ENCODE results near the gene TMEM255B. TPM values are rescaled to one million over a fixed set of nuclear protein-coding genes. Genes with fewer than 3 reads are reported as not detected.

The TMEM255B gene
- total RNA-seq, 1 experiment from 2014 or later: 7.7 TPM

- Histone ChIP-seq H3K36me3 (ENCODE audit: control insufficient read depth in 1 of 2, insufficient read depth in 2 of 2, low read length in 2 of 2) (no peaks in the 10 kb centered on the region), H3K4me3 (replicated peaks in 1 of 2; ENCODE audit: low read depth in 1 of 2, low read length in 2 of 2) (no peak overlapping the region), H3K79me2 (ENCODE audit: insufficient read depth, low read length) (no peaks in the 10 kb centered on the region), H3K9me3 (ENCODE audit: control insufficient read depth in 1 of 2, insufficient read depth in 1 of 2, low read depth in 1 of 2, low read length in 2 of 2) (peaks cover 0 to 8% of the 10 kb centered on the region in 2 experiments; a peak in 1 of 4 replicates), H3K27me3 (ENCODE audit: insufficient read depth, low read length) (no peaks in the 10 kb centered on the region), H3K27ac (ENCODE audit: low read depth, low read length) (no peak overlapping the region), H3K4me1 (ENCODE audit: control insufficient read depth in 1 of 2, insufficient read depth in 2 of 2, low read length in 2 of 2) (no peaks in the 10 kb centered on the region), H3K9ac (ENCODE audit: low read length) (no peak overlapping the region), H3K4me2 (ENCODE audit: low read length) (no peak overlapping the region), H3K9me2 (ENCODE audit: insufficient read depth) (no peaks in the 10 kb centered on the region), H2AFZ (ENCODE audit: low read depth, low read length, poor library complexity, severe bottlenecking) (no peak overlapping the region), H4K20me1 (ENCODE audit: insufficient read depth) (no peaks in the 10 kb centered on the region)
- TF ChIP-seq RAD21 (IDR thresholded peaks at IDR 0.05; ENCODE audit: low read depth): no peak
- TF ChIP-seq, protein P1, sequence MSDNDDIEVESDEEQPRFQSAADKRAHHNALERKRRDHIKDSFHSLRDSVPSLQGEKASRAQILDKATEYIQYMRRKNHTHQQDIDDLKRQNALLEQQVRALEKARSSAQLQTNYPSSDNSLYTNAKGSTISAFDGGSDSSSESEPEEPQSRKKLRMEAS (IDR thresholded peaks at IDR 0.05): no peak
- no peak for TF ChIP-seq EZH2phosphoT487 (IDR thresholded peaks at IDR 0.05; ENCODE audit: borderline replicate concordance)
- no peak for TF ChIP-seq TCF7L2 (IDR thresholded peaks at IDR 0.05; ENCODE audit: borderline replicate concordance, extremely low read depth, insufficient read depth, insufficient read length)
- TF ChIP-seq FOSL1 (IDR thresholded peaks at IDR 0.05; ENCODE audit: low read depth): no peak
- no peak for TF ChIP-seq EGR1 (IDR thresholded peaks at IDR 0.05; ENCODE audit: low read depth)
- TF ChIP-seq CBX3 (IDR thresholded peaks at IDR 0.05; ENCODE audit: low read depth): no peak
- TF ChIP-seq ZBTB33 (IDR thresholded peaks at IDR 0.05; ENCODE audit: extremely low read depth, insufficient replicate concordance, low read length): no peak
- TF ChIP-seq SRF (IDR thresholded peaks at IDR 0.05; ENCODE audit: low read depth): no peak
- TF ChIP-seq JUND (IDR thresholded peaks at IDR 0.05): no peak
- TF ChIP-seq CEBPB (IDR thresholded peaks at IDR 0.05; ENCODE audit: low read depth): no peak
- no peak for TF ChIP-seq YY1 (IDR thresholded peaks at IDR 0.05; ENCODE audit: extremely low read depth, insufficient replicate concordance, low read depth, low read length)
- no peak for TF ChIP-seq CTCF (IDR thresholded peaks at IDR 0.05 in 2 of 3, conservative IDR thresholded peaks at IDR 0.05 in 1 of 3; ENCODE audit: borderline replicate concordance in 1 of 3, insufficient read depth in 1 of 3, low read depth in 2 of 3, low read length in 2 of 3)
- TF ChIP-seq SP1 (IDR thresholded peaks at IDR 0.05; ENCODE audit: low read depth): no peak
- no peak for TF ChIP-seq SIN3A (IDR thresholded peaks at IDR 0.05; ENCODE audit: low read depth)
- TF ChIP-seq, protein P2, sequence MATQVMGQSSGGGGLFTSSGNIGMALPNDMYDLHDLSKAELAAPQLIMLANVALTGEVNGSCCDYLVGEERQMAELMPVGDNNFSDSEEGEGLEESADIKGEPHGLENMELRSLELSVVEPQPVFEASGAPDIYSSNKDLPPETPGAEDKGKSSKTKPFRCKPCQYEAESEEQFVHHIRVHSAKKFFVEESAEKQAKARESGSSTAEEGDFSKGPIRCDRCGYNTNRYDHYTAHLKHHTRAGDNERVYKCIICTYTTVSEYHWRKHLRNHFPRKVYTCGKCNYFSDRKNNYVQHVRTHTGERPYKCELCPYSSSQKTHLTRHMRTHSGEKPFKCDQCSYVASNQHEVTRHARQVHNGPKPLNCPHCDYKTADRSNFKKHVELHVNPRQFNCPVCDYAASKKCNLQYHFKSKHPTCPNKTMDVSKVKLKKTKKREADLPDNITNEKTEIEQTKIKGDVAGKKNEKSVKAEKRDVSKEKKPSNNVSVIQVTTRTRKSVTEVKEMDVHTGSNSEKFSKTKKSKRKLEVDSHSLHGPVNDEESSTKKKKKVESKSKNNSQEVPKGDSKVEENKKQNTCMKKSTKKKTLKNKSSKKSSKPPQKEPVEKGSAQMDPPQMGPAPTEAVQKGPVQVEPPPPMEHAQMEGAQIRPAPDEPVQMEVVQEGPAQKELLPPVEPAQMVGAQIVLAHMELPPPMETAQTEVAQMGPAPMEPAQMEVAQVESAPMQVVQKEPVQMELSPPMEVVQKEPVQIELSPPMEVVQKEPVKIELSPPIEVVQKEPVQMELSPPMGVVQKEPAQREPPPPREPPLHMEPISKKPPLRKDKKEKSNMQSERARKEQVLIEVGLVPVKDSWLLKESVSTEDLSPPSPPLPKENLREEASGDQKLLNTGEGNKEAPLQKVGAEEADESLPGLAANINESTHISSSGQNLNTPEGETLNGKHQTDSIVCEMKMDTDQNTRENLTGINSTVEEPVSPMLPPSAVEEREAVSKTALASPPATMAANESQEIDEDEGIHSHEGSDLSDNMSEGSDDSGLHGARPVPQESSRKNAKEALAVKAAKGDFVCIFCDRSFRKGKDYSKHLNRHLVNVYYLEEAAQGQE (IDR thresholded peaks at IDR 0.05; ENCODE audit: low read depth): no peak
- TF ChIP-seq, protein P3, sequence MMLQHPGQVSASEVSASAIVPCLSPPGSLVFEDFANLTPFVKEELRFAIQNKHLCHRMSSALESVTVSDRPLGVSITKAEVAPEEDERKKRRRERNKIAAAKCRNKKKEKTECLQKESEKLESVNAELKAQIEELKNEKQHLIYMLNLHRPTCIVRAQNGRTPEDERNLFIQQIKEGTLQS (IDR thresholded peaks at IDR 0.05): no peak
- TF ChIP-seq POLR2A (IDR thresholded peaks at IDR 0.05; ENCODE audit: borderline replicate concordance, extremely low read depth, insufficient read depth, insufficient read length): no peak
- TF ChIP-seq ZFX (IDR thresholded peaks at IDR 0.05): no peak
- TF ChIP-seq POLR2AphosphoS5 (IDR thresholded peaks at IDR 0.05; ENCODE audit: low read depth, low read length): no peak
- ChIA-PET CTCF (no interaction called here), POLR2A (no interaction called here), RAD21 (ENCODE audit: low non-redundant PET in 1 of 2, low total read pairs in 2 of 2, uncharacterized antibody in 2 of 2, unreplicated experiment in 2 of 2) (no interaction called here)
- intact Hi-C loops (cut with micrococcal nuclease): no loop called here
- DNase-seq (ENCODE audit: low read depth, low spot score) (no peak), ATAC-seq (no peak)
- BruUV-seq (replicated peaks): no TSS peak
These were observed 9.1 kb upstream of the TMEM255B start for GRCh38 chr13:113749967-113750366.
